Activated effector memory CD4-positive, alpha-beta T cell treated with anti-CD3 and anti-CD28 coated beads, Interleukin-2, amount 50 U/mL, for 16 hours (primary cell): ENCODE results near the gene SLC31A1.

Experiments used
- DNase-seq: peaks from one replicate; pipeline ENCODE4 v3.0.0-alpha.2; 2020

The SLC31A1 gene

GRCh38 chr9:113309204-113309813, 88.0 kb downstream of the SLC31A1 start:
- no peak for DNase-seq

DNA sequence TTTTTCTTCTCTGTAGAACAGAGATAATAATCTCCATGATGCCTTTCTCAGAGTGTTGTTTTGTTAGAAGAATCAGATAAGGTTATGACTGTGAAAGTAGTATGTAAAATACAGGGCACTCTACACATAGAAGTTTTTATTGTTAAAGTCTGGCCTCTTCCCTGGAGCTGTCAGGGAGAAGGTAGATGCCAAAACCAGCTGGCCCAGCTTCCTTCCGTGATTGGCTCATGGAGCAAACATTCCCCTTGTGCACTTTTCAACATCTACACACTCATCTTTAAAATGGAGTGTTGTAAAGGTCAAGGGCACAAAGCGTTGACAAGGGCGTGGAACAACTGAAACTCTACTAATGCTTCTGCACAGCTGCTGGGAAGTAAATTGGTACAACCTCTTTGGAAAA, 89.2 kb downstream of the SLC31A1 start:
- no peak for DNase-seq

GRCh38 chr9:113311961-113312360, 90.6 kb downstream of the SLC31A1 start:
- no peak for DNase-seq

GRCh38 chr9:113313261-113313660, 91.9 kb downstream of the SLC31A1 start:
- DNase-seq, result no peak
